C4-2B (cell line): ENCODE data around the gene PTPRT.
"Not testable (repeated sequence)": the region's sequence is repeated elsewhere in the genome, so short reads cannot be mapped to it uniquely, and the experiment has no call there.

ENCODE experiments used
- H3K27ac ChIP-seq: fragments of 450-650 bp; 2 replicates; pipeline ENCODE4 v1.5.1; 2017
- CTCF ChIP-seq: fragments of 450-650 bp; conservative IDR thresholded peaks from 2 replicates; pipeline ENCODE4 v1.5.1; 2017; ENCODE audit warnings: mild to moderate bottlenecking
- ZFX ChIP-seq: fragments of 450-650 bp; IDR thresholded peaks from 2 replicates; pipeline ENCODE4 v1.6.1; 2017

The PTPRT gene

GRCh38 chr20:43170771-43171170, 18.9 kb downstream of the PTPRT start:
- TF ChIP-seq ZFX = no peak
- no peak for TF ChIP-seq CTCF
- no peak overlapping the region for H3K27ac ChIP-seq

GRCh38 chr20:43167615-43168014, 22.1 kb downstream of the PTPRT start:
- TF ChIP-seq CTCF (no peak), ZFX (no peak)
- H3K27ac ChIP-seq = no peak overlapping the region

GRCh38 chr20:43167021-43167420, 22.7 kb downstream of the PTPRT start:
- TF ChIP-seq ZFX (no peak), CTCF (no peak)
- H3K27ac ChIP-seq = no peak overlapping the region

GRCh38 chr20:43165611-43166010, 24.1 kb downstream of the PTPRT start:
- TF ChIP-seq CTCF = no peak
- H3K27ac ChIP-seq = no peak overlapping the region

- H3K27ac ChIP-seq = not testable (repeated sequence)
Measured at GRCh38 chr20:43164736-43165135, 25.0 kb downstream of the PTPRT start.

GRCh38 chr20:43161716-43162115, 28.0 kb downstream of the PTPRT start:
- TF ChIP-seq CTCF (no peak), ZFX (no peak)
- H3K27ac ChIP-seq = no peak overlapping the region

GRCh38 chr20:43160941-43161340, 28.8 kb downstream of the PTPRT start:
- H3K27ac ChIP-seq = no peak overlapping the region
- no peak for TF ChIP-seq CTCF
- no peak for TF ChIP-seq ZFX

GRCh38 chr20:43159994-43160393, 29.7 kb downstream of the PTPRT start:
- H3K27ac ChIP-seq = no peak overlapping the region
- TF ChIP-seq CTCF = no peak
- no peak for TF ChIP-seq ZFX
